Gastrocnemius medialis (tissue), 4 donors: ENCODE measurements around the gene RALGAPB. TPM values are rescaled to one million over a fixed set of nuclear protein-coding genes. Genes with fewer than 3 reads are reported as not detected.
"Not testable (repeated sequence)": the region's sequence is repeated elsewhere in the genome, so short reads cannot be mapped to it uniquely, and the experiment has no call there.

Experiments
- ATAC-seq, 2 donors: fragments of 150-250 bp; one replicate each; pipeline ENCODE4 v1.9.1; 2016
- DNase-seq, 2 donors: peaks; one replicate each; pipeline ENCODE4 v3.0.0-alpha.2; 2019
- H3K27ac ChIP-seq, 4 donors: fragments of 200-600 bp; sonication (generic); 1 replicate in 1 of 4; 2 replicates in 3 of 4; pipeline ENCODE4 v1.5.1; 2016 to 2018; ENCODE audit warnings: mild to moderate bottlenecking in 2 of 4, moderate library complexity in 1 of 4
- H3K27me3 ChIP-seq, 3 donors: fragments of 200-600 bp; sonication (generic) in 2 of 3; 1 replicate in 1 of 3; 2 replicates in 2 of 3; pipeline versions ENCODE4 v1.5.1 to v1.6.0; 2016 to 2019; ENCODE audit warnings: mild to moderate bottlenecking in 1 of 3, moderate library complexity in 1 of 3
- H3K36me3 ChIP-seq, 2 donors: fragments of 200-600 bp; sonication (generic) in 1 of 2; one replicate each; pipeline ENCODE4 v1.5.1; 2017 to 2018
- H3K4me1 ChIP-seq, 2 donors: fragments of 200-600 bp; sonication (generic) in 1 of 2; one replicate each; pipeline ENCODE4 v1.5.1; 2016 to 2017; ENCODE audit warnings: mild to moderate bottlenecking in 2 of 2
- H3K4me3 ChIP-seq, 4 donors: fragments of 200-600 bp; sonication (generic) in 3 of 4; 1 replicate in 1 of 4; 2 replicates in 3 of 4; pipeline ENCODE4 v1.5.1; 2016 to 2019; ENCODE audit warnings: mild to moderate bottlenecking in 2 of 4
- H3K9me3 ChIP-seq, 3 donors: fragments of 200-600 bp; sonication (generic) in 2 of 3; 1 replicate in 1 of 3; 2 replicates in 2 of 3; pipeline ENCODE4 v1.5.1; 2016 to 2019
- CTCF ChIP-seq, 5 experiments: fragments of 450-650 bp in 3 of 5; fragments of 200-600 bp in 2 of 5; sonication (generic) in 2 of 5; IDR thresholded peaks in 4 of 5; conservative IDR thresholded peaks in 1 of 5; 1 replicate in 4 of 5; 2 replicates in 1 of 5; pipeline ENCODE4 v1.5.1; 2016 to 2019; ENCODE audit warnings: antibody characterized with exemption in 5 of 5, mild to moderate bottlenecking in 3 of 5, moderate library complexity in 3 of 5
- POLR2A ChIP-seq, 2 donors: fragments of 450-650 bp; IDR thresholded peaks; one replicate each; pipeline ENCODE4 v1.6.1; 2017; ENCODE audit warnings: antibody characterized with exemption in 2 of 2, mild to moderate bottlenecking in 2 of 2, moderate library complexity in 2 of 2
- in situ Hi-C, 4 donors: fragments of 200-750 bp; cut with MboI; loops; one replicate each; pipeline versions ENCODE4 v1.15.0 to v1.8.0; 2017; ENCODE audit warnings: low sequenced_read_pairs in 4 of 4
- intact Hi-C: fragments of 100-400 bp; cut with DNase I; formaldehyde crosslinking; loops from one replicate; pipeline ENCODE4 v1.15.1; 2023; ENCODE audit warnings: low total_unique reads
- total RNA-seq, 4 donors: library from RNA; depleted of rRNA; stranded (reverse); fragments of >200 nt; gene quantifications; one replicate each; pipeline versions ENCODE4 v1.1.0 to v1.2.3, GENCODE V29; 2016

RALGAPB gene
- total RNA-seq, 4 donors from 2014 or later: 23.2 to 28.8 (median 26.0) TPM

- Histone ChIP-seq H3K4me1 (no peaks in the 10 kb centered on the region), H3K27ac (no peak overlapping the region), H3K27me3 (no peaks in the 10 kb centered on the region), H3K9me3 (no peaks in the 10 kb centered on the region), H3K36me3 (no peaks in the 10 kb centered on the region), H3K4me3 (no peak overlapping the region)
- intact Hi-C loops: no loop called here
- in situ Hi-C loops: no loop called here
- ATAC-seq (no peak), DNase-seq (no peak)
- TF ChIP-seq POLR2A (IDR thresholded peaks at IDR 0.05) (no peak), CTCF (IDR thresholded peaks at IDR 0.05 in 4 of 5, conservative IDR thresholded peaks at IDR 0.05 in 1 of 5) (no peak)
These were observed 118.2 kb downstream of the RALGAPB start for GRCh38 chr20:38590676-38591473.

GRCh38 chr20:38591474-38592410 is 119.1 kb downstream of the RALGAPB start:
- ATAC-seq: no peak
- H3K27ac ChIP-seq: no peak overlapping the region
- H3K27me3 ChIP-seq: no peaks in the 10 kb centered on the region
- no peak overlapping the region for H3K4me3 ChIP-seq
- no peaks in the 10 kb centered on the region for H3K36me3 ChIP-seq
- TF ChIP-seq CTCF (IDR thresholded peaks at IDR 0.05 in 4 of 5, conservative IDR thresholded peaks at IDR 0.05 in 1 of 5): no peak
- no peak for TF ChIP-seq POLR2A (IDR thresholded peaks at IDR 0.05)
- intact Hi-C loops (no loop called here), in situ Hi-C loops (no loop called here)
- H3K9me3 ChIP-seq: no peaks in the 10 kb centered on the region
- DNase-seq: no peak
- no peaks in the 10 kb centered on the region for H3K4me1 ChIP-seq

- H3K36me3 ChIP-seq, ATAC-seq, H3K4me3 ChIP-seq, in situ Hi-C loops, H3K9me3 ChIP-seq, H3K27me3 ChIP-seq, H3K27ac ChIP-seq, DNase-seq, H3K4me1 ChIP-seq, intact Hi-C loops: not testable (repeated sequence)
These were observed 119.8 kb downstream of the RALGAPB start for GRCh38 chr20:38592411-38592790.

- H3K36me3 ChIP-seq, H3K4me1 ChIP-seq, in situ Hi-C loops, H3K9me3 ChIP-seq, H3K27ac ChIP-seq, ATAC-seq, DNase-seq, intact Hi-C loops, H3K4me3 ChIP-seq, H3K27me3 ChIP-seq: not testable (repeated sequence)
These were observed 121.6 kb downstream of the RALGAPB start for GRCh38 chr20:38594281-38594680.

GRCh38 chr20:38595886-38596285 is 123.2 kb downstream of the RALGAPB start:
- H3K4me1 ChIP-seq, DNase-seq, H3K36me3 ChIP-seq, intact Hi-C loops, H3K9me3 ChIP-seq, H3K4me3 ChIP-seq, H3K27me3 ChIP-seq, H3K27ac ChIP-seq, in situ Hi-C loops, ATAC-seq: not testable (repeated sequence)

GRCh38 chr20:38599410-38599882 is 126.8 kb downstream of the RALGAPB start:
- intact Hi-C loops (no loop called here), in situ Hi-C loops (no loop called here)
- H3K4me3 ChIP-seq: no peak overlapping the region
- H3K36me3 ChIP-seq: no peaks in the 10 kb centered on the region
- ATAC-seq (no peak), DNase-seq (no peak)
- no peaks in the 10 kb centered on the region for H3K9me3 ChIP-seq
- TF ChIP-seq CTCF (IDR thresholded peaks at IDR 0.05 in 4 of 5, conservative IDR thresholded peaks at IDR 0.05 in 1 of 5) (no peak), POLR2A (IDR thresholded peaks at IDR 0.05) (no peak)
- H3K4me1 ChIP-seq: no peaks in the 10 kb centered on the region
- no peak overlapping the region for H3K27ac ChIP-seq
- peaks cover 23 to 34% (median 33%) of the 10 kb centered on the region in 3 donors for H3K27me3 ChIP-seq
